ENCODE results near the gene TASOR.
"Not testable (repeated sequence)": the region's sequence is repeated elsewhere in the genome, so short reads cannot be mapped to it uniquely, and the experiment has no call there.

DNA sequence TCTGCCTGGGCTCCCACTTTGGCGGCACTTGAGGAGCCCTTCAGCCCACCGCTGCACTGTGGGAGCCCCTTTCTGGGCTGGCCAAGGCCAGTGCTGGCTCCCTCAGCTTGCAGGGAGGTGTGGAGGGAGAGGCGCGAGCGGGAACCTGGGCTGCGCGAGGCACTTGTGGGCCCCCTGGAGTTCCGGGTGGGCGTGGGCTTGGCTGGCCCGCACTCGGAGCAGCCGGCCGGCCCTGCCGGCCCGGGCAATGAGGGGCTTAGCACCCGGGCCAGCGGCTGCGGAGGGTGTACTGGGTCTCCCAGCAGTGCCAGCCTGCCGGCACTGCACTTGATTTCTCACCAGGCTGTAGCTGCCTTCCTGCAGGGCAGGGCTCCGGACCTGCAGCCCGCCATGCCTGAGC lies 35.7 kb upstream of the TASOR start:
- TF ChIP-seq EZH2phosphoT487 (IDR thresholded peaks at IDR 0.05; ENCODE audit: low read depth, severe bottlenecking, unreplicated experiment); EZH2 (IDR thresholded peaks at IDR 0.05; ENCODE audit: borderline replicate concordance): not testable (repeated sequence)
- TF ChIP-seq, protein P1, sequence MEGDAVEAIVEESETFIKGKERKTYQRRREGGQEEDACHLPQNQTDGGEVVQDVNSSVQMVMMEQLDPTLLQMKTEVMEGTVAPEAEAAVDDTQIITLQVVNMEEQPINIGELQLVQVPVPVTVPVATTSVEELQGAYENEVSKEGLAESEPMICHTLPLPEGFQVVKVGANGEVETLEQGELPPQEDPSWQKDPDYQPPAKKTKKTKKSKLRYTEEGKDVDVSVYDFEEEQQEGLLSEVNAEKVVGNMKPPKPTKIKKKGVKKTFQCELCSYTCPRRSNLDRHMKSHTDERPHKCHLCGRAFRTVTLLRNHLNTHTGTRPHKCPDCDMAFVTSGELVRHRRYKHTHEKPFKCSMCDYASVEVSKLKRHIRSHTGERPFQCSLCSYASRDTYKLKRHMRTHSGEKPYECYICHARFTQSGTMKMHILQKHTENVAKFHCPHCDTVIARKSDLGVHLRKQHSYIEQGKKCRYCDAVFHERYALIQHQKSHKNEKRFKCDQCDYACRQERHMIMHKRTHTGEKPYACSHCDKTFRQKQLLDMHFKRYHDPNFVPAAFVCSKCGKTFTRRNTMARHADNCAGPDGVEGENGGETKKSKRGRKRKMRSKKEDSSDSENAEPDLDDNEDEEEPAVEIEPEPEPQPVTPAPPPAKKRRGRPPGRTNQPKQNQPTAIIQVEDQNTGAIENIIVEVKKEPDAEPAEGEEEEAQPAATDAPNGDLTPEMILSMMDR (IDR thresholded peaks at IDR 0.05; ENCODE audit: poor library complexity) = not testable (repeated sequence)

All from hepatocyte (in vitro differentiated cells).